Natural killer cell (primary cell): ENCODE measurements around the gene MTRF1. TPM values are rescaled to one million over a fixed set of nuclear protein-coding genes. Genes with fewer than 3 reads are reported as not detected.

Experiments used
- ATAC-seq, 3 donors: fragments of 150-1000 bp in 2 of 3; fragments of 200-7000 bp in 1 of 3; cut with Tn5 transposase; 1 replicate in 1 of 3; 2 replicates in 2 of 3; pipeline ENCODE4 v1.10.0; 2021; ENCODE audit warnings: mild to moderate bottlenecking in 2 of 3, moderate library complexity in 2 of 3
- DNase-seq, 2 donors: peaks; one replicate each; pipeline versions ENCODE4 v3.0.0 to v3.0.0-alpha.2; 2013 to 2021; ENCODE audit warnings: mixed read lengths in 1 of 2
- H3K27ac ChIP-seq: one replicate; pipeline ENCODE4 v1.5.1; 2013; ENCODE audit warnings: mild to moderate bottlenecking, low read length
- H3K27me3 ChIP-seq: one replicate; pipeline ENCODE4 v1.6.1; 2013; ENCODE audit warnings: low read length; ENCODE audit not compliant: control insufficient read depth, insufficient read depth
- H3K36me3 ChIP-seq: one replicate; pipeline ENCODE4 v1.6.1; 2013; ENCODE audit warnings: low read length; ENCODE audit not compliant: control insufficient read depth, insufficient read depth
- H3K4me1 ChIP-seq: one replicate; pipeline ENCODE4 v1.6.1; 2013; ENCODE audit warnings: low read length; ENCODE audit not compliant: control insufficient read depth, insufficient read depth
- H3K4me3 ChIP-seq: one replicate; pipeline ENCODE4 v1.5.1; 2013; ENCODE audit warnings: low read length
- H3K9me3 ChIP-seq: one replicate; pipeline ENCODE4 v1.6.1; 2013; ENCODE audit warnings: low read length; ENCODE audit not compliant: control insufficient read depth, insufficient read depth
- H3K27ac Mint-ChIP-seq, 2 donors: one replicate each; pipeline ENCODE4 v1.8.0; 2022; ENCODE audit warnings: mild to moderate bottlenecking in 2 of 2, mixed read lengths in 2 of 2, moderate library complexity in 1 of 2
- H3K27me3 Mint-ChIP-seq, 2 donors: one replicate each; pipeline ENCODE4 v1.8.0; 2022; ENCODE audit warnings: low read depth in 2 of 2, mixed read lengths in 2 of 2
- H3K36me3 Mint-ChIP-seq: one replicate; pipeline ENCODE4 v1.8.0; 2022; ENCODE audit warnings: mixed read lengths
- H3K4me1 Mint-ChIP-seq, 2 donors: one replicate each; pipeline ENCODE4 v1.8.0; 2022; ENCODE audit warnings: mixed read lengths in 2 of 2
- H3K4me3 Mint-ChIP-seq: one replicate; pipeline ENCODE4 v1.8.0; 2022; ENCODE audit warnings: mild to moderate bottlenecking, moderate library complexity, mixed read lengths
- H3K9me3 Mint-ChIP-seq, 2 donors: one replicate each; pipeline ENCODE4 v1.8.0; 2022; ENCODE audit warnings: mixed read lengths in 2 of 2
- WGBS: methylation state at CpG from one replicate; pipeline ENCODE4 v1.1.7; 2013; ENCODE audit warnings: missing lambda C conversion rate; ENCODE audit not compliant: insufficient coverage; 5-methylcytosine and 5-hydroxymethylcytosine counted together
- intact Hi-C: fragments of 100-400 bp; cut with micrococcal nuclease; formaldehyde crosslinking; loops from one replicate; pipeline ENCODE4 v1.14.2; 2022
- total RNA-seq, 4 donors: library from RNA; stranded (reverse); fragments of 120-200 nt in 1 of 4; gene quantifications; one replicate each; pipeline versions ENCODE4 v1.2.3 to v1.2.4, GENCODE V29; 2013 to 2022
- TF ChIP-seq, protein P1 (sequence below): fragments of 200-600 bp; IDR thresholded peaks from one replicate; pipeline ENCODE4 v1.8.0; 2022; ENCODE audit warnings: antibody characterized with exemption

MTRF1 gene
- total RNA-seq, 3 donors from 2014 or later (not counting 1 experiment from before 2014, with no cell fraction given), result 20.3 to 24.1 (median 24.0) TPM

DNA sequence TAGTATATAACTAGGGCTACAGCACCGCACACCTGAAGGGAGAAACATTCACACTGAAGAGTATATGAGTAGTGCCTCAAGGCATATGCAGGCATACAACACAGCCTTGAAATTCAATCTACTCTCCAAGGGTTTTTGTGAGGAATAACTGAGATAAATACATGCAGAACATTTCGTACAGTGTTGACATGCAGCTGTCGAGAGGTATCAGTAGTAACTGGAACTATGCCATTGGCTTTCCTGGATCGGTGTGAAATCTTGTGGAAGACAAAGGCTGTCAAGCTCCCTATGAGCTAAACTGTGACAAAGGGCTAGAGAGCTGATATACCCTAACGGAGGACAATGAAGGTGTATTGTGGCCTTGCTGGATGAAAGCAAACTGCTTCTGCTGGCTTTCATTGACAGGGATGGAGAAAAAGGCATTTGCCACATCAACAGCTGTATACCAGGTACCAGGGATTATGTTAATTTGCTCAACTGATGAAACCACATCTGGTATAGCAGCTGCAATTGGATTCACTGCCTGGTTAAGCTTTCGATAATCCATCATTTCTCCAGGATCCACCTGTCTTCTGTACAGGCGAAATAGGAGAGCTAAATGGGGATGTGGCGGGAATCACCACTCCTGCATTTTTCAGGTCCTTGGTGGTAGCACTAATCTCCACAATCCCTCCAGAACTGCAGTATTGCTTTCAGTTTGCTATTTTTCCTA, 16.3 kb downstream of the MTRF1 start:
- no peaks in the 10 kb centered on the region for H3K4me1 ChIP-seq

DNA sequence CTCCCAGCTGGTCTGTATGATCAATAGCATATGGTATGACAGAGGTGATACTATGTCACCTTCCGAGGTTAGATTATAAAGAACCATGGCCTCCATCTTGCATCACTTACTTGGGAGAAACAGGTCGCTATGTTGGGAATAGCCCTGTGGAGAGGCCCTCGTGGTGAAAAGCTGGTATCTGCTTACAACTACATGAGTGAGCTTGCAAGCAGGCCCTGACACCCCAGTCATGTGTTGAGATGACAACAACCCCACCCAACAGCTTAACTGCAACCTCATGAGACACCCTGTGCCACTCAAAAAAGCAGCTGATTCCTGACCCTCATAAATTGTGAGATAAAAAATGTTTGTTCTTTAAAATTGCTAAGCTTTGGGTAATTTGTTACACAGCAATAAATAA, 18.8 kb downstream of the MTRF1 start:
- Histone ChIP-seq H3K27ac (no peak overlapping the region), H3K9me3 (no peaks in the 10 kb centered on the region), H3K27me3 (no peaks in the 10 kb centered on the region), H3K4me3 (no peak overlapping the region), H3K4me1 (no peaks in the 10 kb centered on the region), H3K36me3 (peaks cover 9% of the 10 kb centered on the region)
- peaks cover 0 to 15% of the 10 kb centered on the region in 2 donors for H3K4me1 Mint-ChIP-seq
- WGBS, result 83% methylated on average over 3 of the region's 3 CpGs
- ATAC-seq, result peak in 2 of 3 donors; percentile 47 to 56
- H3K9me3 Mint-ChIP-seq, result no peaks in the 10 kb centered on the region
- intact Hi-C loops, result no loop called here
- H3K27ac Mint-ChIP-seq, result peak overlapping the region in 1 of 2 donors; percentile 0
- TF ChIP-seq, protein P1, sequence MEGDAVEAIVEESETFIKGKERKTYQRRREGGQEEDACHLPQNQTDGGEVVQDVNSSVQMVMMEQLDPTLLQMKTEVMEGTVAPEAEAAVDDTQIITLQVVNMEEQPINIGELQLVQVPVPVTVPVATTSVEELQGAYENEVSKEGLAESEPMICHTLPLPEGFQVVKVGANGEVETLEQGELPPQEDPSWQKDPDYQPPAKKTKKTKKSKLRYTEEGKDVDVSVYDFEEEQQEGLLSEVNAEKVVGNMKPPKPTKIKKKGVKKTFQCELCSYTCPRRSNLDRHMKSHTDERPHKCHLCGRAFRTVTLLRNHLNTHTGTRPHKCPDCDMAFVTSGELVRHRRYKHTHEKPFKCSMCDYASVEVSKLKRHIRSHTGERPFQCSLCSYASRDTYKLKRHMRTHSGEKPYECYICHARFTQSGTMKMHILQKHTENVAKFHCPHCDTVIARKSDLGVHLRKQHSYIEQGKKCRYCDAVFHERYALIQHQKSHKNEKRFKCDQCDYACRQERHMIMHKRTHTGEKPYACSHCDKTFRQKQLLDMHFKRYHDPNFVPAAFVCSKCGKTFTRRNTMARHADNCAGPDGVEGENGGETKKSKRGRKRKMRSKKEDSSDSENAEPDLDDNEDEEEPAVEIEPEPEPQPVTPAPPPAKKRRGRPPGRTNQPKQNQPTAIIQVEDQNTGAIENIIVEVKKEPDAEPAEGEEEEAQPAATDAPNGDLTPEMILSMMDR, result no peak
- H3K36me3 Mint-ChIP-seq, result no peaks in the 10 kb centered on the region
- DNase-seq, result no peak
- no peaks in the 10 kb centered on the region for H3K27me3 Mint-ChIP-seq
- H3K4me3 Mint-ChIP-seq, result no peak overlapping the region

More for the DNA sequence above, 16.3 kb downstream of the MTRF1 start:
- Histone ChIP-seq H3K4me3 (no peak overlapping the region), H3K27me3 (no peaks in the 10 kb centered on the region), H3K27ac (no peak overlapping the region), H3K9me3 (no peaks in the 10 kb centered on the region), H3K36me3 (peaks cover 25% of the 10 kb centered on the region)
- Mint-ChIP-seq H3K4me1 (peaks cover 0 to 15% of the 10 kb centered on the region in 2 donors), H3K27me3 (no peaks in the 10 kb centered on the region), H3K4me3 (no peak overlapping the region), H3K36me3 (peaks cover 11% of the 10 kb centered on the region), H3K9me3 (no peaks in the 10 kb centered on the region), H3K27ac (no peak overlapping the region)
- DNase-seq (no peak), ATAC-seq (no peak)
- intact Hi-C loops, result no loop called here
- over 99% methylated on average over 7 of the region's 8 CpGs for WGBS
- TF ChIP-seq, protein P1, result no peak

DNA sequence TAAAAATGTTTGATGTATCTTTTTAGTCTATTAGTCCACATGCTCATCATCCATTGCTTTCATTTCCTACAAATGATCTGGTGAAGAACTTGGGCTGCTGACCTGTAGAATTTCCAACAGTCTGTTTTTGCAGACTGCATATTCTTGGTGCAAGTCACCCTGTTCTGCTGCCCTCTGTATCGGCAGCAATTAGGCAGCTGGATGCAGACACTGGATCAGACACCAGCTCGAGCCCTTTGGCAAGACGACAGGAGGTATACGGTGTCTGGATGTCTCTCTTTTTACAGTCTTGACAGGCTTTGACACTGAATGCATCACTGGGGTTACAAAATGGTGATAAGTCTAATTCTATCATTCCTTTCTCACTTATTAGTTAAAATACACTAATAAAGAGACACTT, 21.8 kb downstream of the MTRF1 start:
- Histone ChIP-seq H3K27ac (no peak overlapping the region), H3K36me3 (peaks cover 9% of the 10 kb centered on the region), H3K4me3 (no peak overlapping the region), H3K9me3 (no peaks in the 10 kb centered on the region), H3K4me1 (no peaks in the 10 kb centered on the region), H3K27me3 (no peaks in the 10 kb centered on the region)
- intact Hi-C loops, result no loop called here
- H3K36me3 Mint-ChIP-seq, result no peaks in the 10 kb centered on the region
- H3K27me3 Mint-ChIP-seq, result no peaks in the 10 kb centered on the region
- no peak overlapping the region for H3K27ac Mint-ChIP-seq
- no peak overlapping the region for H3K4me3 Mint-ChIP-seq
- 95% methylated on average over 4 of the region's 4 CpGs for WGBS
- TF ChIP-seq, protein P1, result no peak
- H3K9me3 Mint-ChIP-seq, result no peaks in the 10 kb centered on the region
- DNase-seq (no peak), ATAC-seq (no peak)
- H3K4me1 Mint-ChIP-seq, result peaks cover 0 to 15% of the 10 kb centered on the region in 2 donors

DNA sequence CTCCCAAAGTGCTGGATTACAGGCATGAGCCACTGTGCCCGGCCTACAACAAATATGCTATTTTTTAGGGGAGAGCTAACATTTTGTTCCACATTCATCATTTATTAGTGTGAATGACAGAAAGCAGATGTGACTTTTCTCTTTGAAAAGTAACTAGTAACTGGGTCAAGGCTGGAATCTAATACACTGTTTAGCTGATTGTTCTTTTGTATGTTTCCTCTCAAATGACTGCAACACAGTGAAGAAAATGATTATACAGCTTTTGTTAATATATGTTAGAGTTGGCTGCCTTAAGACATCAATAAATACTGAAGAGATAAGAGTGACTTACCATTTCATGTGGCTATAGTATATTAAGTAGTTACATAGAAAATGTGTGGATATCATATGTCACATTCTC, 27.0 kb downstream of the MTRF1 start:
- Mint-ChIP-seq H3K4me3 (no peak overlapping the region), H3K4me1 (peaks cover 15% of the 10 kb centered on the region in 2 donors), H3K9me3 (no peaks in the 10 kb centered on the region), H3K36me3 (peaks cover 9% of the 10 kb centered on the region), H3K27ac (no peak overlapping the region), H3K27me3 (no peaks in the 10 kb centered on the region)
- Histone ChIP-seq H3K9me3 (no peaks in the 10 kb centered on the region), H3K4me3 (no peak overlapping the region), H3K36me3 (peaks cover 16% of the 10 kb centered on the region), H3K4me1 (peaks cover 3% of the 10 kb centered on the region), H3K27me3 (no peaks in the 10 kb centered on the region), H3K27ac (no peak overlapping the region)
- no peak for DNase-seq
- TF ChIP-seq, protein P1, result no peak
- intact Hi-C loops, result no loop called here
- ATAC-seq, result no peak
- 91% methylated on average over 1 of the region's 1 CpG for WGBS
